Natural killer cell (primary cell): Measurements from ENCODE around the gene LAGE3. TPM values are rescaled to one million over a fixed set of nuclear protein-coding genes. Genes with fewer than 3 reads are reported as not detected.

Source experiments
- ATAC-seq, 3 donors: fragments of 150-1000 bp in 2 of 3; fragments of 200-7000 bp in 1 of 3; cut with Tn5 transposase; 1 replicate in 1 of 3; 2 replicates in 2 of 3; pipeline ENCODE4 v1.10.0; 2021; ENCODE audit warnings: mild to moderate bottlenecking in 2 of 3, moderate library complexity in 2 of 3
- DNase-seq, 2 donors: peaks; one replicate each; pipeline versions ENCODE4 v3.0.0 to v3.0.0-alpha.2; 2013 to 2021; ENCODE audit warnings: mixed read lengths in 1 of 2
- H3K27ac ChIP-seq: one replicate; pipeline ENCODE4 v1.5.1; 2013; ENCODE audit warnings: mild to moderate bottlenecking, low read length
- H3K27me3 ChIP-seq: one replicate; pipeline ENCODE4 v1.6.1; 2013; ENCODE audit warnings: low read length; ENCODE audit not compliant: control insufficient read depth, insufficient read depth
- H3K36me3 ChIP-seq: one replicate; pipeline ENCODE4 v1.6.1; 2013; ENCODE audit warnings: low read length; ENCODE audit not compliant: control insufficient read depth, insufficient read depth
- H3K4me1 ChIP-seq: one replicate; pipeline ENCODE4 v1.6.1; 2013; ENCODE audit warnings: low read length; ENCODE audit not compliant: control insufficient read depth, insufficient read depth
- H3K4me3 ChIP-seq: one replicate; pipeline ENCODE4 v1.5.1; 2013; ENCODE audit warnings: low read length
- H3K9me3 ChIP-seq: one replicate; pipeline ENCODE4 v1.6.1; 2013; ENCODE audit warnings: low read length; ENCODE audit not compliant: control insufficient read depth, insufficient read depth
- H3K27ac Mint-ChIP-seq, 2 donors: one replicate each; pipeline ENCODE4 v1.8.0; 2022; ENCODE audit warnings: mild to moderate bottlenecking in 2 of 2, mixed read lengths in 2 of 2, moderate library complexity in 1 of 2
- H3K27me3 Mint-ChIP-seq, 2 donors: one replicate each; pipeline ENCODE4 v1.8.0; 2022; ENCODE audit warnings: low read depth in 2 of 2, mixed read lengths in 2 of 2
- H3K36me3 Mint-ChIP-seq: one replicate; pipeline ENCODE4 v1.8.0; 2022; ENCODE audit warnings: mixed read lengths
- H3K4me1 Mint-ChIP-seq, 2 donors: one replicate each; pipeline ENCODE4 v1.8.0; 2022; ENCODE audit warnings: mixed read lengths in 2 of 2
- H3K4me3 Mint-ChIP-seq: one replicate; pipeline ENCODE4 v1.8.0; 2022; ENCODE audit warnings: mild to moderate bottlenecking, moderate library complexity, mixed read lengths
- H3K9me3 Mint-ChIP-seq, 2 donors: one replicate each; pipeline ENCODE4 v1.8.0; 2022; ENCODE audit warnings: mixed read lengths in 2 of 2
- WGBS: methylation state at CpG from one replicate; pipeline ENCODE4 v1.1.7; 2013; ENCODE audit warnings: missing lambda C conversion rate; ENCODE audit not compliant: insufficient coverage; 5-methylcytosine and 5-hydroxymethylcytosine counted together
- intact Hi-C: fragments of 100-400 bp; cut with micrococcal nuclease; formaldehyde crosslinking; loops from one replicate; pipeline ENCODE4 v1.14.2; 2022
- total RNA-seq, 4 donors: library from RNA; stranded (reverse); fragments of 120-200 nt in 1 of 4; gene quantifications; one replicate each; pipeline versions ENCODE4 v1.2.3 to v1.2.4, GENCODE V29; 2013 to 2022
- TF ChIP-seq, protein P1 (sequence below): fragments of 200-600 bp; IDR thresholded peaks from one replicate; pipeline ENCODE4 v1.8.0; 2022; ENCODE audit warnings: antibody characterized with exemption

Gene LAGE3
- total RNA-seq, 3 donors from 2014 or later (not counting 1 experiment from before 2014, with no cell fraction given) = 10.8 to 12.5 (median 10.9) TPM

DNA sequence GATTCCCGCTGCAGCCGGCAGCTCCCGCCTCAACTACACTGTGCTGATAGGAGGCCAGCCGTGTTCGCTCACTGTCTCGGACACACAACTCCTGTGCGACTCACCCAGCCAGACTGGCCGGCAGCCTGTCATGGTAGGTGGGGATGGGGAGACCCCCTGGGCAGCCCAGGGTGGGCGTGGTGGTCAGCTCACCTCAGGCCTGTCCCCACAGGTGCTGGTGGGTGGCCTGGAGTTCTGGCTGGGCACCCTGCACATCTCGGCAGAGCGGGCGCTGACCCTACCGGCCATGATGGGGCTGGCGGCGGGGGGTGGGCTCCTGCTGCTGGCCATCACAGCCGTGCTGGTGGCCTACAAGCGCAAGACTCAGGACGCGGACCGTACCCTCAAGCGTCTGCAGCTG, 11.5 kb downstream of the LAGE3 start:
- intact Hi-C loops = no loop called here
- DNase-seq (no peak), ATAC-seq (no peak)
- TF ChIP-seq, protein P1, sequence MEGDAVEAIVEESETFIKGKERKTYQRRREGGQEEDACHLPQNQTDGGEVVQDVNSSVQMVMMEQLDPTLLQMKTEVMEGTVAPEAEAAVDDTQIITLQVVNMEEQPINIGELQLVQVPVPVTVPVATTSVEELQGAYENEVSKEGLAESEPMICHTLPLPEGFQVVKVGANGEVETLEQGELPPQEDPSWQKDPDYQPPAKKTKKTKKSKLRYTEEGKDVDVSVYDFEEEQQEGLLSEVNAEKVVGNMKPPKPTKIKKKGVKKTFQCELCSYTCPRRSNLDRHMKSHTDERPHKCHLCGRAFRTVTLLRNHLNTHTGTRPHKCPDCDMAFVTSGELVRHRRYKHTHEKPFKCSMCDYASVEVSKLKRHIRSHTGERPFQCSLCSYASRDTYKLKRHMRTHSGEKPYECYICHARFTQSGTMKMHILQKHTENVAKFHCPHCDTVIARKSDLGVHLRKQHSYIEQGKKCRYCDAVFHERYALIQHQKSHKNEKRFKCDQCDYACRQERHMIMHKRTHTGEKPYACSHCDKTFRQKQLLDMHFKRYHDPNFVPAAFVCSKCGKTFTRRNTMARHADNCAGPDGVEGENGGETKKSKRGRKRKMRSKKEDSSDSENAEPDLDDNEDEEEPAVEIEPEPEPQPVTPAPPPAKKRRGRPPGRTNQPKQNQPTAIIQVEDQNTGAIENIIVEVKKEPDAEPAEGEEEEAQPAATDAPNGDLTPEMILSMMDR = no peak
- 97% methylated on average over 21 of the region's 21 CpGs for WGBS
- Histone ChIP-seq H3K27ac (no peak overlapping the region), H3K27me3 (no peaks in the 10 kb centered on the region), H3K9me3 (no peaks in the 10 kb centered on the region), H3K4me1 (no peaks in the 10 kb centered on the region), H3K4me3 (no peak overlapping the region), H3K36me3 (peaks cover 16% of the 10 kb centered on the region)
- Mint-ChIP-seq H3K4me1 (no peaks in the 10 kb centered on the region), H3K4me3 (no peak overlapping the region), H3K27ac (no peak overlapping the region), H3K27me3 (no peaks in the 10 kb centered on the region), H3K36me3 (no peaks in the 10 kb centered on the region), H3K9me3 (no peaks in the 10 kb centered on the region)

DNA sequence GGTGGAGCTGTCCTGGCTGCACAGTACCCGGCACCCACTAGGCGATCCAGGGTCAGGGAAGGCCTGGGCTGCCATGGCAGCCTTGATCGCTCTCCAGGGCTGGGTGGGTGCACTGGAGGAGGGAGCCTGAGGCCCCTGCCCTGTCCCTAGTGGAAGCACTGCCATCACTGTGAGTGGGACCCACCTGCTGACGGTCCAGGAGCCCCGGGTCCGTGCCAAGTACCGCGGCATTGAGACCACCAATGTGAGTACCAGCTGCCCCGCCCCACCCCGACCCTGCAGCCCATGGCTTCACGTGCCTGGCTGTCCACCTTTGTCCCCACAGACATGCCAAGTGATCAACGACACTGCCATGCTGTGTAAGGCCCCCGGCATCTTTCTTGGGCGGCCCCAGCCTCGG, 12.2 kb downstream of the LAGE3 start:
- H3K27ac Mint-ChIP-seq = no peak overlapping the region
- WGBS = 97% methylated on average over 15 of the region's 15 CpGs
- TF ChIP-seq, protein P1 = no peak
- H3K36me3 Mint-ChIP-seq = no peaks in the 10 kb centered on the region
- DNase-seq (no peak), ATAC-seq (no peak)
- no peak overlapping the region for H3K27ac ChIP-seq
- no peaks in the 10 kb centered on the region for H3K27me3 ChIP-seq
- H3K9me3 Mint-ChIP-seq = no peaks in the 10 kb centered on the region
- H3K27me3 Mint-ChIP-seq = no peaks in the 10 kb centered on the region
- no peaks in the 10 kb centered on the region for H3K9me3 ChIP-seq
- intact Hi-C loops = no loop called here
- H3K4me1 Mint-ChIP-seq = peaks cover 0 to under 1% of the 10 kb centered on the region in 2 donors
- peaks cover 16% of the 10 kb centered on the region for H3K36me3 ChIP-seq
- no peak overlapping the region for H3K4me3 ChIP-seq
- H3K4me1 ChIP-seq = no peaks in the 10 kb centered on the region
- no peak overlapping the region for H3K4me3 Mint-ChIP-seq

DNA sequence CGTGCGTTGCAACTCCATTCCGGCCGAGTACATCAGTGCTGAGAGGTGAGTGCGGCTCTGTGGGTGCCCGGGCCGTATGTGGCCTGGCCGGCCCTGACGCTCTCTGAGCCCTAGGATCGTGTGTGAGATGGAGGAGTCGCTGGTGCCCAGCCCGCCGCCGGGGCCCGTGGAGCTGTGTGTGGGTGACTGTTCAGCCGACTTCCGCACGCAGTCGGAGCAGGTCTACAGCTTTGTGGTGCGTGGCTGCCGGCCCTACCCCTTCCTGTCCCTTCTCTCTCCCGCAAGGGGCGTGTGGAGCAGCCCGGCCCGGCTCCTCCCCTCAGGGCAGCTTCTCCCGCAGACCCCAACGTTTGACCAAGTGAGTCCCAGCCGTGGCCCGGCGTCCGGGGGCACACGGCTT, 13.0 kb downstream of the LAGE3 start:
- peaks cover 14% of the 10 kb centered on the region for H3K36me3 ChIP-seq
- Mint-ChIP-seq H3K27ac (no peak overlapping the region), H3K27me3 (no peaks in the 10 kb centered on the region), H3K4me1 (peaks cover 0 to 4% of the 10 kb centered on the region in 2 donors), H3K9me3 (no peaks in the 10 kb centered on the region), H3K36me3 (no peaks in the 10 kb centered on the region), H3K4me3 (no peak overlapping the region)
- intact Hi-C loops = no loop called here
- no peak for DNase-seq
- H3K4me1 ChIP-seq = no peaks in the 10 kb centered on the region
- ATAC-seq = no peak
- H3K27ac ChIP-seq = no peak overlapping the region
- H3K9me3 ChIP-seq = no peaks in the 10 kb centered on the region
- H3K4me3 ChIP-seq = no peak overlapping the region
- 96% methylated on average over 30 of the region's 32 CpGs for WGBS
- TF ChIP-seq, protein P1 = no peak
- no peaks in the 10 kb centered on the region for H3K27me3 ChIP-seq

DNA sequence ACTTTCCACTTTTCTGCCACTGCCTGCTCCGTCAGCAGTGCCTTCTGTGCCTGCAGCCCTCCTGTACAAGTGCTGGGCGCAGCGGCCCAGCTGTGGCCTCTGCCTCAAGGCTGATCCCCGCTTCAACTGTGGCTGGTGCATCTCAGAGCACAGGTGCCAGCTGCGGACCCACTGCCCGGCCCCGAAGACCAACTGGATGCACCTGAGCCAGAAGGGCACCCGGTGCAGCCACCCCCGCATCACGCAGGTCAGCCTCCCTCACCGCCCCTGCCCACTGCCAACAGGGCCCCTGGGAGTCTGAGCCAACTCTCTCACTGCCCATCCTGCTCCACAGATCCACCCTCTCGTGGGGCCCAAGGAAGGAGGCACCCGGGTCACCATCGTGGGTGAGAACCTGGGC, 13.5 kb downstream of the LAGE3 start:
- WGBS = 95% methylated on average over 14 of the region's 14 CpGs
- DNase-seq = no peak
- H3K27me3 Mint-ChIP-seq = no peaks in the 10 kb centered on the region

More for the DNA sequence above, 13.5 kb downstream of the LAGE3 start:
- no peaks in the 10 kb centered on the region for H3K9me3 ChIP-seq
- H3K36me3 ChIP-seq = peaks cover 14% of the 10 kb centered on the region
- H3K4me1 ChIP-seq = no peaks in the 10 kb centered on the region
- no peak overlapping the region for H3K27ac Mint-ChIP-seq
- TF ChIP-seq, protein P1 = no peak
- H3K27ac ChIP-seq = no peak overlapping the region
- H3K4me3 ChIP-seq = no peak overlapping the region
- H3K4me3 Mint-ChIP-seq = no peak overlapping the region
- no peaks in the 10 kb centered on the region for H3K36me3 Mint-ChIP-seq
- no peaks in the 10 kb centered on the region for H3K27me3 ChIP-seq
- ATAC-seq = no peak
- H3K9me3 Mint-ChIP-seq = no peaks in the 10 kb centered on the region
- intact Hi-C loops = no loop called here
- peaks cover 0 to 4% of the 10 kb centered on the region in 2 donors for H3K4me1 Mint-ChIP-seq
